ENCODE data around the gene MICAL3. TPM values are rescaled to one million over a fixed set of nuclear protein-coding genes. Genes with fewer than 3 reads are reported as not detected.

The MICAL3 gene
- total RNA-seq, 1 donor from 2014 or later = 36.9 TPM

- Histone ChIP-seq H3K27me3 (no peaks in the 10 kb centered on the region), H3K4me3 (no peak overlapping the region), H3K9me3 (no peaks in the 10 kb centered on the region), H3K27ac (no peak overlapping the region), H3K36me3 (peaks cover 42 to 72% of the 10 kb centered on the region in 2 donors), H3K4me1 (no peaks in the 10 kb centered on the region)
- intact Hi-C loops (cut with DNase I) = no loop called here
- TF ChIP-seq, protein P1, sequence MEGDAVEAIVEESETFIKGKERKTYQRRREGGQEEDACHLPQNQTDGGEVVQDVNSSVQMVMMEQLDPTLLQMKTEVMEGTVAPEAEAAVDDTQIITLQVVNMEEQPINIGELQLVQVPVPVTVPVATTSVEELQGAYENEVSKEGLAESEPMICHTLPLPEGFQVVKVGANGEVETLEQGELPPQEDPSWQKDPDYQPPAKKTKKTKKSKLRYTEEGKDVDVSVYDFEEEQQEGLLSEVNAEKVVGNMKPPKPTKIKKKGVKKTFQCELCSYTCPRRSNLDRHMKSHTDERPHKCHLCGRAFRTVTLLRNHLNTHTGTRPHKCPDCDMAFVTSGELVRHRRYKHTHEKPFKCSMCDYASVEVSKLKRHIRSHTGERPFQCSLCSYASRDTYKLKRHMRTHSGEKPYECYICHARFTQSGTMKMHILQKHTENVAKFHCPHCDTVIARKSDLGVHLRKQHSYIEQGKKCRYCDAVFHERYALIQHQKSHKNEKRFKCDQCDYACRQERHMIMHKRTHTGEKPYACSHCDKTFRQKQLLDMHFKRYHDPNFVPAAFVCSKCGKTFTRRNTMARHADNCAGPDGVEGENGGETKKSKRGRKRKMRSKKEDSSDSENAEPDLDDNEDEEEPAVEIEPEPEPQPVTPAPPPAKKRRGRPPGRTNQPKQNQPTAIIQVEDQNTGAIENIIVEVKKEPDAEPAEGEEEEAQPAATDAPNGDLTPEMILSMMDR (IDR thresholded peaks at IDR 0.05) = no peak
- no peak for DNase-seq (ENCODE audit: low spot score in 2 of 2)
These were observed 154.0 kb downstream of the MICAL3 start for GRCh38 chr22:17870407-17870806.

DNA sequence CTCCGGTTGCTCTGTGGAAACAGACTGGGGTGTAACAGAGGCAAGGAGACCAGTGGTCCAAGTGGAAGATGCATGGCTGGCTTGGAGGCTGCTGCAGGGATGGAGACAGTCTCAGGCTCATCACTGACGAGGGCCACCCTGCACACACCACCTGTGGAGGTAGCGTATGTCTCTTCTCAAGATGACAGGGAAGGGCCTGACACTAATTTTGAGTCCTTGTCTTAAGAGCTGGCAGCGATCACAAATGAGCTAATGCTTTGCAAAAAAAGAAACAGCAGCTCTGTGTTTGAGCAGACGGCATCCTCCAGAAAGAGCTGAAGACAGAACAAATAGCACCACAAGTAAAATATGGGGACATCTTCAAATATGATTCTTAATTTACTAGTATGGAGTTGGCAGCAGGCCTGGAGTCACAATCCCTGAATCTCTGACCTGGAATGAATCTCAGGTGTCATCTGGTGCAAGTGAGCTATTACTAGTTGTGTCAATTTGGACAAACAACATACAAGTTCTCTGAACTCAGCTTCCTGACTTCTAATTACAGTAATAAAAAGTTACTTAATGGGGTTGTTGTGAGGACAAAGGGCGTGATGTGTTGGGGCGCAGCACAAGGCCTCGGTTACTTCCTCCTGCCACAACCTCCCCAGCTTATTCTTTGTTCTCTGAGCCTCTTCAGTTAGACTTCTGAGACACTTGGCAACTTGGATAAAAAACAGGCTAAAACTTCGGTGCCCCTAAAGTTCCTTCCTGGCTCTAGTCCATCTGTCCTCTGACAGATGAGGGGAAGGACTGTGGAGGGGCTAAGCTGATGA, 154.9 kb downstream of the MICAL3 start:
- Histone ChIP-seq H3K4me1 (no peaks in the 10 kb centered on the region), H3K36me3 (peaks cover 45 to 80% of the 10 kb centered on the region in 2 donors), H3K27ac (no peak overlapping the region), H3K27me3 (no peaks in the 10 kb centered on the region), H3K9me3 (no peaks in the 10 kb centered on the region), H3K4me3 (no peak overlapping the region)
- TF ChIP-seq, protein P1 (IDR thresholded peaks at IDR 0.05) = no peak
- DNase-seq (ENCODE audit: low spot score in 2 of 2) = no peak
- intact Hi-C loops (cut with DNase I) = no loop called here

GRCh38 chr22:17868771-17869170, 155.6 kb downstream of the MICAL3 start:
- H3K4me1 ChIP-seq = no peaks in the 10 kb centered on the region
- H3K36me3 ChIP-seq = peaks cover 52 to 80% of the 10 kb centered on the region in 2 donors
- H3K27ac ChIP-seq = no peak overlapping the region
- no peak for DNase-seq (ENCODE audit: low spot score in 2 of 2)
- H3K4me3 ChIP-seq = no peak overlapping the region
- intact Hi-C loops (cut with DNase I) = no loop called here
- H3K9me3 ChIP-seq = no peaks in the 10 kb centered on the region
- TF ChIP-seq, protein P1 (IDR thresholded peaks at IDR 0.05) = no peak
- no peaks in the 10 kb centered on the region for H3K27me3 ChIP-seq

DNA sequence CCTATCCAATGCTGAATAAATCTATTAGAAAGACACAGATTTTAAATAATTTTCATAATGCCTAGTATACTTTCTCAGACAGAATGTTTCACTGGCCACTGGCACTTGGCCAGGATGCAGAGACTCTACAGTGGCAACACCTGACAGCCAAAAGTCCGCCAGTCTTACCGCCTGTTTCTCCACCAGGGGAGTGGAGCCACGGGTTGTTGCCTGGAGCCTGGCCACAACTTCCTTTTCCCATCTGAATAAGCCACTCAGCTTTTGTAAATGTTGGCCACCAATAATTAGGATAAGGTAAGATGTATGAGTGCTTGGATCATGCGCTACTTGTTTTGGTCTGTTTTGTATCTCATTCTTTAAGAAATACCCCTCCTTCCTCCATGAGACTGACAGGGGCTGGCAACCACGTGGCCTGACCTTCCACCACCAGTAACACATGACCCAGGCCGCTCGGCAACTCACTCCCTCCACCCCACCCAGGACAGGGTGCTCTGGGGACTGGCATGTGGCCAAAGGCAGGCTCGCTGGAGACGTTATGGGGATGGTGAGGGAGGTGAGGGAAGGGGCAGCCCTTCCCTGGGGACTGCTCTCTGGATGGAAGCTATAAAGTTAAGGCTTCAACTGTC, 157.1 kb downstream of the MICAL3 start:
- Histone ChIP-seq H3K27ac (no peak overlapping the region), H3K4me3 (no peak overlapping the region), H3K27me3 (no peaks in the 10 kb centered on the region), H3K9me3 (no peaks in the 10 kb centered on the region), H3K36me3 (peaks cover 55 to 74% of the 10 kb centered on the region in 2 donors), H3K4me1 (no peaks in the 10 kb centered on the region)
- intact Hi-C loops (cut with DNase I) = no loop called here
- TF ChIP-seq, protein P1 (IDR thresholded peaks at IDR 0.05) = no peak
- no peak for DNase-seq (ENCODE audit: low spot score in 2 of 2)

DNA sequence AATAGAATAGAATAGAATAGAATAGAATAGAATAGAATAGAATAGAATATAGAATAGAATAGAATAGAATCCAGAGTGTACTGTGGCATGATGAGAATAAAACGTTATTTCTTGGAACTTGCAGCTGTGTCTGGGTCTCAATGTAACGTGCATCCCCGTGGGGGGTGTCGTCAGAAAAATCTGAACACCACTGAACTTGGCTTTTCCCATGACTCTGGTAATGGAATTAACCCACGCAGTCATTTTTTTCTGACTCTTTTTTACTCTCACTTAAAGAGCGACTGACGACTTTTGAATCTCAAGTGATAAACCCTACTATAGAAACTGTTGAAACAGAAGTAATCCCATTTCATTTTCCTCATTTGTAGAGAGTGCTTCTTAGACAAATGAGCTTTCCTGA, 157.7 kb downstream of the MICAL3 start:
- H3K4me1 ChIP-seq = no peaks in the 10 kb centered on the region
- intact Hi-C loops (cut with DNase I) = no loop called here
- H3K27ac ChIP-seq = no peak overlapping the region
- no peak overlapping the region for H3K4me3 ChIP-seq
- TF ChIP-seq, protein P1 (IDR thresholded peaks at IDR 0.05) = no peak
- peaks cover 50 to 67% of the 10 kb centered on the region in 2 donors for H3K36me3 ChIP-seq
- H3K27me3 ChIP-seq = no peaks in the 10 kb centered on the region
- DNase-seq (ENCODE audit: low spot score in 2 of 2) = no peak
- no peaks in the 10 kb centered on the region for H3K9me3 ChIP-seq

Data from ascending aorta (tissue), 2 donors.